HepG2 (cell line): Measurements from ENCODE around the gene AP4M1. TPM values are rescaled to one million over a fixed set of nuclear protein-coding genes. Genes with fewer than 3 reads are reported as not detected.

Experiments used
- DPF2 ChIP-seq: sonication (generic); formaldehyde crosslinking; IDR thresholded peaks from 2 replicates; pipeline ENCODE4 v1.4.0; 2020; ENCODE audit warnings: mild to moderate bottlenecking, low read depth, missing genetic modification reagents, borderline replicate concordance
- ERF ChIP-seq: IDR thresholded peaks from 2 replicates; pipeline ENCODE4 v1.6.1; 2018; ENCODE audit warnings: missing biosample characterization, missing genetic modification reagents
- FOXP1 ChIP-seq, 2 experiments: fragments of 450-650 bp in 1 of 2; IDR thresholded peaks; 2 replicates each; pipeline ENCODE4 v1.6.1; 2017 to 2018; ENCODE audit warnings: antibody characterized with exemption in 1 of 2
- FOXP4 ChIP-seq: sonication (generic); formaldehyde crosslinking; IDR thresholded peaks from 2 replicates; pipeline ENCODE4 v1.4.0; 2020; ENCODE audit warnings: missing genetic modification reagents
- GLMP ChIP-seq: sonication (generic); formaldehyde crosslinking; IDR thresholded peaks from 2 replicates; pipeline ENCODE4 v1.9.0; 2021; ENCODE audit warnings: missing genetic modification reagents, mild to moderate bottlenecking, borderline replicate concordance
- HOXA7 ChIP-seq: sonication (generic); formaldehyde crosslinking; IDR thresholded peaks from 2 replicates; pipeline ENCODE4 v1.8.1; 2022; ENCODE audit warnings: mild to moderate bottlenecking, missing genetic modification reagents, moderate library complexity
- MED1 ChIP-seq: sonication (generic); formaldehyde crosslinking; IDR thresholded peaks from 2 replicates; pipeline ENCODE4 v1.4.0; 2020; ENCODE audit warnings: missing genetic modification reagents
- MTERF4 ChIP-seq: sonication (generic); formaldehyde crosslinking; IDR thresholded peaks from 2 replicates; pipeline ENCODE4 v1.8.0; 2023; ENCODE audit warnings: mild to moderate bottlenecking, missing genetic modification reagents
- MXI1 ChIP-seq: IDR thresholded peaks from 3 replicates; pipeline ENCODE4 v1.6.1; 2012; ENCODE audit warnings: low read depth, low read length, inconsistent platforms, borderline replicate concordance
- MYPOP ChIP-seq: sonication (generic); formaldehyde crosslinking; IDR thresholded peaks from 2 replicates; pipeline ENCODE4 v1.8.1; 2023; ENCODE audit warnings: mild to moderate bottlenecking, moderate library complexity, missing genetic modification reagents
- RBM39 ChIP-seq: fragments of 200-400 bp; formaldehyde crosslinking; IDR thresholded peaks from one replicate; pipeline ENCODE4 v1.6.1; 2018; ENCODE audit warnings: antibody characterized with exemption, mild to moderate bottlenecking, low read depth, low read length; ENCODE audit not compliant: poor library complexity, severe bottlenecking
- RFXANK ChIP-seq: IDR thresholded peaks from 2 replicates; pipeline ENCODE4 v1.6.1; 2016
- THAP8 ChIP-seq: sonication (generic); formaldehyde crosslinking; IDR thresholded peaks from 2 replicates; pipeline ENCODE4 v1.5.1; 2020; ENCODE audit warnings: missing genetic modification reagents, mild to moderate bottlenecking, borderline replicate concordance
- TMF1 ChIP-seq: sonication (generic); formaldehyde crosslinking; IDR thresholded peaks from 2 replicates; pipeline ENCODE4 v1.8.1; 2022; ENCODE audit warnings: low read depth, missing genetic modification reagents
- UBTF ChIP-seq: sonication (generic); formaldehyde crosslinking; IDR thresholded peaks from 2 replicates; pipeline ENCODE4 v1.4.0; 2020; ENCODE audit warnings: mild to moderate bottlenecking, missing genetic modification reagents
- ZMAT3 ChIP-seq: sonication (generic); formaldehyde crosslinking; conservative IDR thresholded peaks from 2 replicates; pipeline ENCODE4 v1.7.0; 2021; ENCODE audit warnings: missing genetic modification reagents
- ZNF124 ChIP-seq: sonication (generic); formaldehyde crosslinking; IDR thresholded peaks from 2 replicates; pipeline ENCODE4 v1.4.0; 2020; ENCODE audit warnings: missing genetic modification reagents
- ZNF260 ChIP-seq: sonication (generic); formaldehyde crosslinking; IDR thresholded peaks from 2 replicates; pipeline ENCODE4 v1.4.0; 2020; ENCODE audit warnings: missing genetic modification reagents, low read depth, mild to moderate bottlenecking, borderline replicate concordance
- ZNF598 ChIP-seq: sonication (generic); formaldehyde crosslinking; IDR thresholded peaks from 2 replicates; pipeline ENCODE4 v1.5.1; 2020; ENCODE audit warnings: mild to moderate bottlenecking, missing genetic modification reagents, borderline replicate concordance
- ZNF772 ChIP-seq: sonication (generic); formaldehyde crosslinking; IDR thresholded peaks from 2 replicates; pipeline ENCODE4 v1.5.0; 2020; ENCODE audit warnings: mild to moderate bottlenecking, missing genetic modification reagents
- ZNF788 ChIP-seq: sonication (generic); formaldehyde crosslinking; IDR thresholded peaks from 2 replicates; pipeline ENCODE4 v1.5.0; 2020; ENCODE audit warnings: mild to moderate bottlenecking, missing genetic modification reagents, borderline replicate concordance
- polyA plus RNA-seq, 8 experiments: library from polyadenylated mRNA; depleted of rRNA in 3 of 8; stranded (reverse) in 7 of 8; unstranded in 1 of 8; fragments of >200 nt; fragmentation: Illumina TruSeq in 4 of 8; extraction: Trizol in 4 of 8; gene quantifications; 2 replicates each; pipeline versions ENCODE4 v1.2.1 to v1.2.3, GENCODE V29; 2011 to 2016; ENCODE audit warnings: low read depth in 4 of 8, missing spikeins in 1 of 8, mixed read lengths in 1 of 8; ENCODE audit not compliant: insufficient read depth in 1 of 8
- total RNA-seq, 5 experiments: library from RNA; depleted of rRNA; stranded (reverse); fragments of >200 nt; fragmentation: Illumina TruSeq; extraction: Trizol; gene quantifications; 2 replicates each; pipeline ENCODE4 v1.2.3, GENCODE V29; 2016; ENCODE audit warnings: low read depth in 1 of 5

The AP4M1 gene
- total and polyA plus RNA-seq, 2 of the 13 experiments (the other 11 are each of a cell fraction or from before 2014, with no cell fraction given) = 6.3 to 9.7 TPM

GRCh38 chr7:100100420-100101015 is 925 bp upstream of the AP4M1 start (continued):
- peak; percentile 83 for TF ChIP-seq FOXP4
- TF ChIP-seq ZNF124 = peak; percentile 46; the same call in 1 of the 2 replicates
- TF ChIP-seq FOXP1 (IDR thresholded peaks at IDR 0.05) = peak; percentile 81
- TF ChIP-seq FOXP1 (CRISPR knock-in tag; IDR thresholded peaks at IDR 0.05) = peak; percentile 73; the same call in 1 of the 2 replicates
- TF ChIP-seq ERF (CRISPR knock-in tag) = peak; percentile 78; the same call in 1 of the 2 replicates
- no peak for TF ChIP-seq ZNF260 (CRISPR knock-in tag)
- peak; percentile 68 for TF ChIP-seq RBM39
- TF ChIP-seq ZNF772 (CRISPR knock-in tag) = peak; percentile 93
- no peak for TF ChIP-seq THAP8
- TF ChIP-seq DPF2 = 0 out of 2 replicates have a peak, but pooled peaks have one; percentile 31
- 0 out of 2 replicates have a peak, but pooled peaks have one; percentile 16 for TF ChIP-seq TMF1 (CRISPR knock-in tag)
- TF ChIP-seq GLMP (CRISPR knock-in tag) = no peak
- peak; percentile 97 for TF ChIP-seq MXI1
- peak; percentile 99 for TF ChIP-seq UBTF (CRISPR knock-in tag)
- peak; percentile 94 for TF ChIP-seq ZMAT3 (CRISPR knock-in tag)
- peak; percentile 80 for TF ChIP-seq MTERF4 (CRISPR knock-in tag)
- TF ChIP-seq ZNF788 (CRISPR knock-in tag) = peak; percentile 93; the same call in 1 of the 2 replicates
- TF ChIP-seq MYPOP (CRISPR knock-in tag) = peak; percentile 55; the same call in 1 of the 2 replicates
- peak; percentile 19; the same call in 1 of the 2 replicates for TF ChIP-seq ZNF598 (CRISPR knock-in tag)
- TF ChIP-seq MED1 (CRISPR knock-in tag) = peak; percentile 77
- TF ChIP-seq RFXANK (CRISPR knock-in tag) = no peak
- no peak for TF ChIP-seq HOXA7 (CRISPR knock-in tag)
